HepG2 (cell line): ENCODE measurements around the gene DUSP22. TPM values are rescaled to one million over a fixed set of nuclear protein-coding genes. Genes with fewer than 3 reads are reported as not detected.

Source experiments
- ATAC-seq: fragments of 200-7000 bp; cut with Tn5 transposase; 3 replicates; pipeline ENCODE4 v1.9.1; 2020; ENCODE audit warnings: mild to moderate bottlenecking, moderate library complexity
- BruUV-seq: library from RNA; stranded (reverse); fragments of 400-500 nt; replicated peaks from 2 replicates; lab custom pipeline; 2021; lab: Mats Ljungman, UMichigan
- CTCF ChIA-PET: fragments of 300-600 bp; formaldehyde crosslinking; extraction: SDS; loops from one replicate; lab custom pipeline; 2021; ENCODE audit warnings: low total read pairs, inconsistent platforms, low intra/inter-chr PET ratio; lab: Yijun Ruan, JAX
- POLR2A ChIA-PET: fragments of 350-600 bp; sonication (Branson Sonifier 250); formaldehyde crosslinking; loops from one replicate; lab custom pipeline; 2020; ENCODE audit warnings: antibody characterized with exemption, inconsistent platforms; lab: Yijun Ruan, JAX
- DNase-seq: peaks from one replicate; pipeline ENCODE4 v3.0.0-alpha.2; 2015; ENCODE audit warnings: low spot score
- FAIRE-seq: peaks from 3 replicates; lab custom pipeline; 2011; peaks lifted over from hg19 to GRCh38; lab: Jason Lieb, UNC
- H2AFZ ChIP-seq: one replicate; pipeline ENCODE4 v1.6.1; 2011; ENCODE audit warnings: low read length, inconsistent platforms
- H3K27ac ChIP-seq: fragments of 300-600 bp; 3 replicates; pipeline ENCODE4 v1.8.0; 2011; ENCODE audit warnings: mixed run types, mild to moderate bottlenecking, mixed read lengths, low read length, inconsistent platforms; ENCODE audit not compliant: insufficient read depth; ENCODE audit errors: extremely low read length
- H3K27me3 ChIP-seq, 2 experiments: fragments of 200-600 bp in 1 of 2; 2 replicates in 1 of 2; 3 replicates in 1 of 2; pipeline versions ENCODE4 v1.6.0 to v1.8.0; 2011; ENCODE audit warnings: low read length in 2 of 2, mild to moderate bottlenecking in 2 of 2, moderate library complexity in 2 of 2, inconsistent platforms in 1 of 2; ENCODE audit not compliant: insufficient read depth in 2 of 2, control insufficient read depth in 1 of 2
- H3K36me3 ChIP-seq, 2 experiments: fragments of 200-600 bp in 1 of 2; replicated peaks in 1 of 2; 2 replicates in 1 of 2; 3 replicates in 1 of 2; pipeline versions ENCODE4 v1.5.1 to v1.8.0; 2011; ENCODE audit warnings: low read length in 2 of 2, inconsistent platforms in 1 of 2; ENCODE audit not compliant: insufficient read depth in 2 of 2, control insufficient read depth in 1 of 2
- H3K4me1 ChIP-seq: 2 replicates; pipeline ENCODE4 v1.5.1; 2012; ENCODE audit warnings: low read length, inconsistent platforms; ENCODE audit not compliant: insufficient read depth
- H3K4me2 ChIP-seq: 2 replicates; pipeline ENCODE4 v1.6.0; 2011; ENCODE audit warnings: low read depth, low read length, inconsistent platforms
- H3K4me3 ChIP-seq, 3 experiments: fragments of 200-600 bp in 1 of 3; sonication (generic), shearing (Covaris generic) in 1 of 3; replicated peaks in 1 of 3; 2 replicates each; pipeline ENCODE4 v1.5.1; 2011 to 2016; ENCODE audit warnings: low read length in 3 of 3, inconsistent platforms in 2 of 3, low read depth in 2 of 3, mild to moderate bottlenecking in 2 of 3, control low read depth in 1 of 3, mixed read lengths in 1 of 3; ENCODE audit not compliant: insufficient read depth in 1 of 3
- H3K79me2 ChIP-seq: one replicate; pipeline ENCODE4 v1.6.1; 2011; ENCODE audit warnings: low read length, inconsistent platforms; ENCODE audit not compliant: insufficient read depth
- H3K9ac ChIP-seq: 2 replicates; pipeline ENCODE4 v1.6.0; 2011; ENCODE audit warnings: mild to moderate bottlenecking, low read depth, low read length, inconsistent platforms; ENCODE audit not compliant: insufficient read depth
- H3K9me3 ChIP-seq: 2 replicates; pipeline ENCODE4 v1.5.1; 2012; ENCODE audit warnings: mild to moderate bottlenecking, low read length
- H4K20me1 ChIP-seq: 2 replicates; pipeline ENCODE4 v1.6.0; 2011; ENCODE audit warnings: inconsistent platforms, mild to moderate bottlenecking, low read length, moderate library complexity; ENCODE audit not compliant: insufficient read depth
- AGO2 ChIP-seq: fragments of 200-400 bp; formaldehyde crosslinking; optimal IDR thresholded peaks from 2 replicates; pipeline ENCODE3; 2017; ENCODE audit warnings: mild to moderate bottlenecking, low read depth, low read length, moderate library complexity
- DNMT3B ChIP-seq: conservative IDR thresholded peaks from 2 replicates; pipeline ENCODE4 v1.6.1; 2016; ENCODE audit warnings: missing biosample characterization, control low read depth
- DR1 ChIP-seq: sonication (generic); formaldehyde crosslinking; IDR thresholded peaks from 2 replicates; pipeline ENCODE4 v1.8.0; 2021; ENCODE audit warnings: mild to moderate bottlenecking, missing genetic modification reagents, inconsistent platforms
- STAG1 ChIP-seq: sonication (generic); formaldehyde crosslinking; IDR thresholded peaks from 2 replicates; pipeline ENCODE4 v1.4.0; 2020; ENCODE audit warnings: missing genetic modification reagents
- SYNCRIP ChIP-seq: fragments of 200-400 bp; formaldehyde crosslinking; IDR thresholded peaks from 2 replicates; pipeline ENCODE4 v1.6.1; 2018; ENCODE audit warnings: mild to moderate bottlenecking, low read depth, low read length; ENCODE audit not compliant: insufficient read depth
- TMF1 ChIP-seq: sonication (generic); formaldehyde crosslinking; IDR thresholded peaks from 2 replicates; pipeline ENCODE4 v1.8.1; 2022; ENCODE audit warnings: low read depth, missing genetic modification reagents
- ZNF24 ChIP-seq: fragments of 450-650 bp; IDR thresholded peaks from 2 replicates; pipeline ENCODE4 v1.6.1; 2017; ENCODE audit warnings: antibody characterized with exemption, mild to moderate bottlenecking
- ZNF451 ChIP-seq: sonication (generic); formaldehyde crosslinking; IDR thresholded peaks from 2 replicates; pipeline ENCODE4 v1.5.0; 2020; ENCODE audit warnings: mild to moderate bottlenecking, missing genetic modification reagents
- ZNF552 ChIP-seq: sonication (generic); formaldehyde crosslinking; IDR thresholded peaks from 2 replicates; pipeline ENCODE4 v1.9.0; 2022; ENCODE audit warnings: missing genetic modification reagents, mild to moderate bottlenecking, borderline replicate concordance
- ZNF570 ChIP-seq: sonication (generic); formaldehyde crosslinking; IDR thresholded peaks from 2 replicates; pipeline ENCODE4 v1.4.0; 2020; ENCODE audit warnings: mild to moderate bottlenecking, missing genetic modification reagents, borderline replicate concordance
- ZNF616 ChIP-seq: sonication (generic); formaldehyde crosslinking; IDR thresholded peaks from 2 replicates; pipeline ENCODE4 v1.5.0; 2020; ENCODE audit warnings: low read depth, mild to moderate bottlenecking, missing genetic modification reagents
- ZNF777 ChIP-seq: sonication (generic); formaldehyde crosslinking; IDR thresholded peaks from 2 replicates; pipeline ENCODE4 v1.4.0; 2020; ENCODE audit warnings: missing genetic modification reagents
- WGBS: methylation state at CpG from one replicate; pipeline ENCODE4 v1.1.6; 2017; ENCODE audit warnings: low lambda C conversion rate; 5-methylcytosine and 5-hydroxymethylcytosine counted together
- in situ Hi-C: cut with HindIII; loops from 2 replicates; pipeline ENCODE4 v1.10.0; 2017; ENCODE audit warnings: low pct_unique_long_range_greater_than_20kb; ENCODE audit not compliant: extremely low pct_ligation_motif_present
- intact Hi-C: fragments of 100-400 bp; cut with micrococcal nuclease; formaldehyde crosslinking; loops from one replicate; pipeline ENCODE4 v1.10.0; 2022; ENCODE audit not compliant: unreplicated experiment
- polyA plus RNA-seq, 8 experiments: library from polyadenylated mRNA; depleted of rRNA in 3 of 8; stranded (reverse) in 7 of 8; unstranded in 1 of 8; fragments of >200 nt; fragmentation: Illumina TruSeq in 4 of 8; extraction: Trizol in 4 of 8; gene quantifications; 2 replicates each; pipeline versions ENCODE4 v1.2.1 to v1.2.3, GENCODE V29; 2011 to 2016; ENCODE audit warnings: low read depth in 4 of 8, missing spikeins in 1 of 8, mixed read lengths in 1 of 8; ENCODE audit not compliant: insufficient read depth in 1 of 8
- total RNA-seq, 5 experiments: library from RNA; depleted of rRNA; stranded (reverse); fragments of >200 nt; fragmentation: Illumina TruSeq; extraction: Trizol; gene quantifications; 2 replicates each; pipeline ENCODE4 v1.2.3, GENCODE V29; 2016; ENCODE audit warnings: low read depth in 1 of 5
- TF ChIP-seq, protein P1 (sequence below): sonication (generic); formaldehyde crosslinking; IDR thresholded peaks from 2 replicates; pipeline ENCODE4 v1.5.1; 2020; ENCODE audit warnings: missing genetic modification reagents, mild to moderate bottlenecking, borderline replicate concordance
- TF ChIP-seq, protein P2 (sequence below): IDR thresholded peaks from 2 replicates; pipeline ENCODE4 v1.6.1; 2016; ENCODE audit warnings: missing compliant biosample characterization, missing genetic modification reagents, borderline replicate concordance
- TF ChIP-seq, protein P3 (sequence below): sonication (generic); formaldehyde crosslinking; IDR thresholded peaks from 2 replicates; pipeline ENCODE4 v1.4.0; 2020; ENCODE audit warnings: missing genetic modification reagents

The DUSP22 gene
- total and polyA plus RNA-seq, 2 of the 13 experiments (the other 11 are each of a cell fraction or from before 2014, with no cell fraction given), result 20.2 to 32.8 TPM

DNA sequence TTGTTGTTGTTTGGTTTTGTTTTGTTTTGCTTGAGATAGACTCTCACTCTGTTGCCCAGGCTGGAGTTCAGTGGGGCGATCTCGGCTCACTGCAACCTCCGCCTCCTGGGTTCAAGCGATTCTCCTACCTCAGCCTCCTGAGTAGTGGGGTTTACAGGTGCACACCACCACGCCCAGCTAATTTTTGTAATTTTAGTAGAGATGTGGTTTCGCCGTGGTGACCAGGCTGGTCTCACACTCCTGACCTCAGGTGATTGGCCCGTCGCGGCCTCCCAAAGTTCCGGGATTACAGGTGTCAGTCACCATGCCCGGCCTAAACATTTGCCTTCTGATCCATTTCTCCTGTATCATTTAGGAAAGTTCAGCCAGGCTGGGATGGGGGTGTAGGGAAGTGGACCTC is 17.7 kb downstream of the DUSP22 start:
- H3K9ac ChIP-seq, result no peak overlapping the region
- no peak overlapping the region for H3K27ac ChIP-seq
- in situ Hi-C loops, result no loop called here
- no peaks in the 10 kb centered on the region for H3K79me2 ChIP-seq
- ATAC-seq, result no peak
- DNase-seq, result no peak
- BruUV-seq, result no TSS peak
- no peak overlapping the region for H3K4me3 ChIP-seq
- intact Hi-C loops, result no loop called here
- CTCF ChIA-PET, result no interaction called here
- H3K4me1 ChIP-seq, result no peaks in the 10 kb centered on the region
- no peaks in the 10 kb centered on the region for H4K20me1 ChIP-seq
- FAIRE-seq, result no peak
- POLR2A ChIA-PET, result no interaction called here
- no peaks in the 10 kb centered on the region for H3K9me3 ChIP-seq
- H3K27me3 ChIP-seq, result no peaks in the 10 kb centered on the region
- TF ChIP-seq ZNF616 (CRISPR knock-in tag) (no peak), AGO2 (no peak), SYNCRIP (no peak), DR1 (CRISPR knock-in tag) (no peak), ZNF552 (CRISPR knock-in tag) (no peak), DNMT3B (no peak), STAG1 (CRISPR knock-in tag) (no peak), ZNF570 (CRISPR knock-in tag) (no peak), ZNF451 (CRISPR knock-in tag) (no peak), ZNF24 (no peak), ZNF777 (CRISPR knock-in tag) (no peak), TMF1 (CRISPR knock-in tag) (no peak)
- TF ChIP-seq, protein P1, sequence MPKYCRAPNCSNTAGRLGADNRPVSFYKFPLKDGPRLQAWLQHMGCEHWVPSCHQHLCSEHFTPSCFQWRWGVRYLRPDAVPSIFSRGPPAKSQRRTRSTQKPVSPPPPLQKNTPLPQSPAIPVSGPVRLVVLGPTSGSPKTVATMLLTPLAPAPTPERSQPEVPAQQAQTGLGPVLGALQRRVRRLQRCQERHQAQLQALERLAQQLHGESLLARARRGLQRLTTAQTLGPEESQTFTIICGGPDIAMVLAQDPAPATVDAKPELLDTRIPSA (CRISPR knock-in tag), result no peak
- TF ChIP-seq, protein P2, sequence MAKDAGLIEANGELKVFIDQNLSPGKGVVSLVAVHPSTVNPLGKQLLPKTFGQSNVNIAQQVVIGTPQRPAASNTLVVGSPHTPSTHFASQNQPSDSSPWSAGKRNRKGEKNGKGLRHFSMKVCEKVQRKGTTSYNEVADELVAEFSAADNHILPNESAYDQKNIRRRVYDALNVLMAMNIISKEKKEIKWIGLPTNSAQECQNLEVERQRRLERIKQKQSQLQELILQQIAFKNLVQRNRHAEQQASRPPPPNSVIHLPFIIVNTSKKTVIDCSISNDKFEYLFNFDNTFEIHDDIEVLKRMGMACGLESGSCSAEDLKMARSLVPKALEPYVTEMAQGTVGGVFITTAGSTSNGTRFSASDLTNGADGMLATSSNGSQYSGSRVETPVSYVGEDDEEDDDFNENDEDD (CRISPR knock-in tag), result no peak
- TF ChIP-seq, protein P3, sequence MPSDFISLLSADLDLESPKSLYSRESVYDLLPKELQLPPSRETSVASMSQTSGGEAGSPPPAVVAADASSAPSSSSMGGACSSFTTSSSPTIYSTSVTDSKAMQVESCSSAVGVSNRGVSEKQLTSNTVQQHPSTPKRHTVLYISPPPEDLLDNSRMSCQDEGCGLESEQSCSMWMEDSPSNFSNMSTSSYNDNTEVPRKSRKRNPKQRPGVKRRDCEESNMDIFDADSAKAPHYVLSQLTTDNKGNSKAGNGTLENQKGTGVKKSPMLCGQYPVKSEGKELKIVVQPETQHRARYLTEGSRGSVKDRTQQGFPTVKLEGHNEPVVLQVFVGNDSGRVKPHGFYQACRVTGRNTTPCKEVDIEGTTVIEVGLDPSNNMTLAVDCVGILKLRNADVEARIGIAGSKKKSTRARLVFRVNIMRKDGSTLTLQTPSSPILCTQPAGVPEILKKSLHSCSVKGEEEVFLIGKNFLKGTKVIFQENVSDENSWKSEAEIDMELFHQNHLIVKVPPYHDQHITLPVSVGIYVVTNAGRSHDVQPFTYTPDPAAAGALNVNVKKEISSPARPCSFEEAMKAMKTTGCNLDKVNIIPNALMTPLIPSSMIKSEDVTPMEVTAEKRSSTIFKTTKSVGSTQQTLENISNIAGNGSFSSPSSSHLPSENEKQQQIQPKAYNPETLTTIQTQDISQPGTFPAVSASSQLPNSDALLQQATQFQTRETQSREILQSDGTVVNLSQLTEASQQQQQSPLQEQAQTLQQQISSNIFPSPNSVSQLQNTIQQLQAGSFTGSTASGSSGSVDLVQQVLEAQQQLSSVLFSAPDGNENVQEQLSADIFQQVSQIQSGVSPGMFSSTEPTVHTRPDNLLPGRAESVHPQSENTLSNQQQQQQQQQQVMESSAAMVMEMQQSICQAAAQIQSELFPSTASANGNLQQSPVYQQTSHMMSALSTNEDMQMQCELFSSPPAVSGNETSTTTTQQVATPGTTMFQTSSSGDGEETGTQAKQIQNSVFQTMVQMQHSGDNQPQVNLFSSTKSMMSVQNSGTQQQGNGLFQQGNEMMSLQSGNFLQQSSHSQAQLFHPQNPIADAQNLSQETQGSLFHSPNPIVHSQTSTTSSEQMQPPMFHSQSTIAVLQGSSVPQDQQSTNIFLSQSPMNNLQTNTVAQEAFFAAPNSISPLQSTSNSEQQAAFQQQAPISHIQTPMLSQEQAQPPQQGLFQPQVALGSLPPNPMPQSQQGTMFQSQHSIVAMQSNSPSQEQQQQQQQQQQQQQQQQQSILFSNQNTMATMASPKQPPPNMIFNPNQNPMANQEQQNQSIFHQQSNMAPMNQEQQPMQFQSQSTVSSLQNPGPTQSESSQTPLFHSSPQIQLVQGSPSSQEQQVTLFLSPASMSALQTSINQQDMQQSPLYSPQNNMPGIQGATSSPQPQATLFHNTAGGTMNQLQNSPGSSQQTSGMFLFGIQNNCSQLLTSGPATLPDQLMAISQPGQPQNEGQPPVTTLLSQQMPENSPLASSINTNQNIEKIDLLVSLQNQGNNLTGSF (CRISPR knock-in tag), result no peak
- no peak overlapping the region for H2AFZ ChIP-seq
- 82% methylated on average over 12 of the region's 12 CpGs for WGBS
- no peak overlapping the region for H3K4me2 ChIP-seq
- H3K36me3 ChIP-seq, result peaks cover 0 to 1% of the 10 kb centered on the region in 2 experiments; a peak in 2 of 5 replicates
